ENCODE data around the gene SEMA3G.

Gene SEMA3G

GRCh38 chr3:52444860-52445793 is at the start of gene SEMA3G:
Gene SEMA3G, minus strand, starts transcription at chr3:52445103. Its CDS starts 76 bp downstream, at chr3:52445027.
- peak; percentile 37 for DNase-seq

GRCh38 chr3:52494445-52494844 is 49.5 kb upstream of the SEMA3G start:
- DNase-seq, result no peak

GRCh38 chr3:52493232-52494017 is 48.5 kb upstream of the SEMA3G start:
- DNase-seq, result no peak

GRCh38 chr3:52492059-52492458 is 47.2 kb upstream of the SEMA3G start:
- no peak for DNase-seq

GRCh38 chr3:52490939-52491526 is 46.1 kb upstream of the SEMA3G start:
- no peak for DNase-seq

- DNase-seq, result no peak
Observed at GRCh38 chr3:52490035-52490938, 45.4 kb upstream of the SEMA3G start.

GRCh38 chr3:52489453-52489852 is 44.5 kb upstream of the SEMA3G start:
- no peak for DNase-seq

- no peak for DNase-seq
Observed at GRCh38 chr3:52488746-52489145, 43.8 kb upstream of the SEMA3G start.

GRCh38 chr3:52487788-52488691 is 43.1 kb upstream of the SEMA3G start:
- no peak for DNase-seq

GRCh38 chr3:52487050-52487787 is 42.3 kb upstream of the SEMA3G start:
- DNase-seq, result no peak

GRCh38 chr3:52484680-52485461 is 40.0 kb upstream of the SEMA3G start:
- DNase-seq, result no peak

GRCh38 chr3:52483577-52484381 is 38.9 kb upstream of the SEMA3G start:
- DNase-seq, result peak; percentile 78

- no peak for DNase-seq
Observed at GRCh38 chr3:52483081-52483480, 38.2 kb upstream of the SEMA3G start.

GRCh38 chr3:52481819-52482521 is 37.1 kb upstream of the SEMA3G start:
- no peak for DNase-seq

- DNase-seq, result no peak
Observed at GRCh38 chr3:52480768-52481715, 36.1 kb upstream of the SEMA3G start.

GRCh38 chr3:52479877-52480575 is 35.1 kb upstream of the SEMA3G start:
- no peak for DNase-seq
